HFFc6 (cell line): ENCODE measurements around the gene SUSD6. TPM values are rescaled to one million over a fixed set of nuclear protein-coding genes. Genes with fewer than 3 reads are reported as not detected.

ENCODE experiments used
- DNase-seq: peaks from one replicate; pipeline ENCODE4 v3.0.0-alpha.2; 2018
- H3K27ac Mint-ChIP-seq: 2 replicates; pipeline ENCODE4 v1.8.0; 2020; ENCODE audit warnings: mild to moderate bottlenecking, mixed read lengths
- H3K27me3 Mint-ChIP-seq: 2 replicates; pipeline ENCODE4 v1.8.0; 2021; ENCODE audit warnings: mild to moderate bottlenecking, moderate library complexity, mixed read lengths; ENCODE audit not compliant: insufficient read depth
- H3K36me3 Mint-ChIP-seq: 2 replicates; pipeline ENCODE4 v1.8.0; 2021; ENCODE audit warnings: low read depth, mixed read lengths
- H3K4me1 Mint-ChIP-seq: 2 replicates; pipeline ENCODE4 v1.8.0; 2020; ENCODE audit warnings: low read depth, mixed read lengths
- H3K4me3 Mint-ChIP-seq: 2 replicates; pipeline ENCODE4 v1.8.0; 2020; ENCODE audit warnings: mild to moderate bottlenecking, moderate library complexity, mixed read lengths
- H3K9me3 Mint-ChIP-seq: 2 replicates; pipeline ENCODE4 v1.8.0; 2020; ENCODE audit warnings: mild to moderate bottlenecking, mixed read lengths
- CTCF ChIP-seq: fragments of 200-600 bp; sonication (generic); IDR thresholded peaks from 2 replicates; pipeline ENCODE4 v1.5.0; 2021; ENCODE audit warnings: antibody characterized with exemption, mild to moderate bottlenecking
- total RNA-seq, 6 experiments: library from RNA; stranded (reverse); fragmentation: NEBNext Ultra II Directional; extraction: Animal tissue kit (Norgen Biotek cat#: 25700); gene quantifications; 2 replicates in 1 of 6; 3 replicates in 5 of 6; pipeline ENCODE4 v1.2.3, GENCODE V29; 2021

Gene SUSD6
- total RNA-seq, 6 experiments from 2014 or later: 15.8 to 21.8 (median 17.9) TPM

- no peak for DNase-seq
- TF ChIP-seq CTCF: no peak
- H3K27me3 Mint-ChIP-seq: peaks cover 11% of the 10 kb centered on the region
- peaks cover 3% of the 10 kb centered on the region; the same call in 1 of the 2 replicates for H3K4me1 Mint-ChIP-seq
- no peaks in the 10 kb centered on the region for H3K36me3 Mint-ChIP-seq
- H3K9me3 Mint-ChIP-seq: no peaks in the 10 kb centered on the region
- H3K4me3 Mint-ChIP-seq: no peak overlapping the region
- H3K27ac Mint-ChIP-seq: no peak overlapping the region
These were observed 144.4 kb downstream of the SUSD6 start for GRCh38 chr14:69755784-69756183.

- H3K9me3 Mint-ChIP-seq: no peaks in the 10 kb centered on the region
- no peak for DNase-seq
- peaks cover 8% of the 10 kb centered on the region; the same call in 1 of the 2 replicates for H3K4me1 Mint-ChIP-seq
- no peaks in the 10 kb centered on the region for H3K36me3 Mint-ChIP-seq
- H3K27ac Mint-ChIP-seq: no peak overlapping the region
- H3K4me3 Mint-ChIP-seq: no peak overlapping the region
- H3K27me3 Mint-ChIP-seq: peaks cover 11% of the 10 kb centered on the region
- no peak for TF ChIP-seq CTCF
These were observed 144.9 kb downstream of the SUSD6 start for GRCh38 chr14:69756298-69756697.

DNA sequence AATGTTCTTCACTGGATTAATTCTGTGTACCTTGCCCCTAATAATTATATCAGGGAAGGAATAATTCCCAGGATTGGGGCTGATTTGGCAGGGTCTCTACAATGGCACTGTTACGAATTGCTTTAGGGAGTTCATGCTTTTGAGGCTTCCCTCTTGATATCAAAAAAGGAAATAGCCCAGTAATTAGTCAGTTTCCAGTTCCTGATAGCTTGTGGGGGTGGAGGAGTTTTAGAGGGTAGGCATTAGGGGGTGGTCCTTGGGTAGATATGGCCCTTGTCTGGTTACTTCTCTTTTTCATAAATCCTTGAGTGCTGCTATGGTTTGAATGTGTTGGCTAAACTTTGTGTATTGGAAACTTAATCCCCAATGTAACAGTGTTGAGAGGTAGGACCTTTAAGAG lies 149.4 kb downstream of the SUSD6 start:
- Mint-ChIP-seq H3K27me3 (peaks cover 4% of the 10 kb centered on the region; the same call in 1 of the 2 replicates), H3K4me3 (no peak overlapping the region), H3K9me3 (no peaks in the 10 kb centered on the region), H3K27ac (no peak overlapping the region), H3K36me3 (no peaks in the 10 kb centered on the region), H3K4me1 (peaks cover 31% of the 10 kb centered on the region)
- no peak for DNase-seq
- no peak for TF ChIP-seq CTCF

DNA sequence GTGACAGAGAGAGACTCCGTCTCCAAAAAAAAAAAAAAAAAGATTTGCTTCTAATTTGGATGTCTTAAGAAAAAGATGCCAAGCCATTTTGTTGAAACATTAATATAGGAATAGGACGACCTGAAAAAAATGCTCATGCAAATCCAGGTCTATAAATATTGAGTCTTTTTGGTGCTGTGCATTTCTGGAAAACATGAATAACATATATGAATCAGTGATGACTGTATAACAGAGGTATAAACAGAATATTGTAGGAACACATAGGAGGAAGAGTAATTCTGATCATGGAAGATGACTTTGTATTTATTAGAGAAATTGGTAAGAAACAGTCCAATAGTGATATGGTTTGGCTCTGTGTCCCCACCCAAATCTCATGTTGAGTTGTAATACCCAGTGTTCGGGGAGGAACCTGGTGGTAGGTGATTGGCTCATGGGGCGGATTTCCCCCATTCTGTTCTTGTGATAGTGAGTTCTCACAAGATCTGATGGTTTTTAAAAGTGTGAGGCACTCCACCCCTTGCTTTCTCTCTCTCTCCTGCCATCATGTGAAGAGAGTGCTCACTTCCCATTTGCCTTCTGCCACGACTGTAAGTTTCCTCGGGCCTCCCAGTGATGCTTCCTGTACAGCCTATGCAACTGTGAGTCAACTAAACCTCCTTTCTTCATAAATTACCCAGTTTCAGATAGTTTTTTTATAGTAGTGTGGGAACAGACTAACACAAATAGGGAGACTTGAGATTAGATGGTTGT lies 152.5 kb downstream of the SUSD6 start:
- peaks cover 7% of the 10 kb centered on the region for H3K9me3 Mint-ChIP-seq
- H3K4me1 Mint-ChIP-seq: peaks cover 52% of the 10 kb centered on the region
- H3K27me3 Mint-ChIP-seq: peaks cover 13% of the 10 kb centered on the region
- peaks cover 20% of the 10 kb centered on the region for H3K36me3 Mint-ChIP-seq
- TF ChIP-seq CTCF: no peak
- H3K27ac Mint-ChIP-seq: peak overlapping the region; percentile 25
- no peak overlapping the region for H3K4me3 Mint-ChIP-seq
- peak; percentile 17 for DNase-seq

Other genes with a start within 250 kb of the SUSD6 start
- gene ERH, start 213.3 kb upstream of the SUSD6 start, total RNA-seq: 100 to 1,000 TPM; 221 to 287 (median 268) TPM
- gene SLC39A9, start 212.9 kb upstream of the SUSD6 start, total RNA-seq: 10 to 100 TPM; 58.8 to 88.5 (median 73.3) TPM
- under 1 TPM in 1 of 6 experiments, not detected in 5; 0.06 TPM for gene PLEKHD1, start 126.9 kb upstream of the SUSD6 start, total RNA-seq
- not detected for gene CCDC177, start 36.7 kb upstream of the SUSD6 start, total RNA-seq
- gene SRSF5, start 155.5 kb downstream of the SUSD6 start, total RNA-seq: 100 to 1,000 TPM; 162 to 221 (median 185) TPM
- not detected for gene SLC10A1, start 185.6 kb downstream of the SUSD6 start, total RNA-seq